GM21423 (cell line): Measurements from ENCODE around the gene LDB2.
A peak's percentile ranks its signal among the peaks of the same experiment; 100 is the strongest.
"Not testable (repeated sequence)": the region's sequence is repeated elsewhere in the genome, so short reads cannot be mapped to it uniquely, and the experiment has no call there.

Experiments
- ATAC-seq: cut with Tn5 transposase; IDR thresholded peaks from one replicate; pipeline ENCODE4 v1.9.1; 2021; ENCODE audit warnings: mild to moderate bottlenecking, moderate library complexity; ENCODE audit not compliant: unreplicated experiment

LDB2 gene

DNA sequence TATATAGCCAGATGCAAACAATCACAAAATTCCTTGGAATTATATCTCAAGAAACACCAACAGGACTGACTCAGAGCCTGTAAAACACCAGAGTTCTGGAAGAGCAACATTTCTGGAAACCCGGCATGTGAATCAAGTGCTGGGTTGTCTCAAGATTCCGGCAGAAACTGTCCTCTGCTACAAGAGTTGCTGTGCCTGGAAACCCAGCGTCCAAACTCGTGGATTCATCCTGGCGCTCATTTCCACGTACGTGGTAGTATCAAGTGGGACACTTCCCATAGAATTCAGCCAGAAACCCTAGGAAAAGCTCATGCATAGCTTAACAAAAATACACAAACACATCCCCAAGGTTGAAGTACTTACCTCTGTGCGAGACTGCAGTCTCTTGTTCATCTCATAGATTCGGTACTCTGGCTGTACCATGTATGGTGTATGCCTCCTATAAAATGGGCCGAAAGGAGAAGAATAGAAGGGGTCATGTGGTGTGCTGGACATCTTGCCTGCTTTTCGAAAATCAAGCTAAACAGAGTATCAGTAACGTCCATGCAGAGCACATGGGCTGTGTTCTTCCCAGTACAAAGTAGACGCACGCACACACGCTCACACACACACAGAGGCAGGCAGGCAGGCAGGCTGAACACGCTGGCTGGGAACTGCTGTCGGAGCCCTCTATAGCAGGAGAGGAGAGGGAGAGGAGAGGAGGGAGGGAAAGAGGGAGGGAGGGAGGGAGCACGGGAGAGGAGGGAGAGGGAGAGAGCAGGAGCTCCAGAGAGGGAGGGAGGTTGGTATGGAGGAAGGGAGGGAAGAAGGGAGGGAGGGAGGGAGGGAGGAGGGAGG lies at the start of gene LDB2:
Gene LDB2 (minus strand): TSS at position 655 of the 837 bp plus-strand sequence.
- no peak for ATAC-seq

DNA sequence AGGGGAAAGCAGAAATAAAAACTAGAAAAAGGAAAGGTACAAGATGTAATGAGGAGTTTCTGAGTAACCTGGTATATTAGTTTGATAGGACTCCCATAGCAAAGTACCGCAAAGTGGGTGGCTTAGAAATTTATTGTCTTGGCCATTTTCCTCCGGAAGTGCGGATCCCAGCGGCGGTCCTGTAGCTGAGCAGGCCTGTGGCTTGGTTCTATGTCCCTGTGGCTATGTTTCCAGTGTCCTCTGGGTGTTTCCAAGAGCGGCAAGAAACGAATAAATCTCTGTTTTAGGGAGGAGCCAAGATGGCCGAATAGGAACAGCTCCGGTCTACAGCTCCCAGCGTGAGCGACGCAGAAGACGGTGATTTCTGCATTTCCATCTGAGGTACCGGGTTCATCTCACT lies 44.0 kb upstream of the LDB2 start:
- no peak for ATAC-seq

DNA sequence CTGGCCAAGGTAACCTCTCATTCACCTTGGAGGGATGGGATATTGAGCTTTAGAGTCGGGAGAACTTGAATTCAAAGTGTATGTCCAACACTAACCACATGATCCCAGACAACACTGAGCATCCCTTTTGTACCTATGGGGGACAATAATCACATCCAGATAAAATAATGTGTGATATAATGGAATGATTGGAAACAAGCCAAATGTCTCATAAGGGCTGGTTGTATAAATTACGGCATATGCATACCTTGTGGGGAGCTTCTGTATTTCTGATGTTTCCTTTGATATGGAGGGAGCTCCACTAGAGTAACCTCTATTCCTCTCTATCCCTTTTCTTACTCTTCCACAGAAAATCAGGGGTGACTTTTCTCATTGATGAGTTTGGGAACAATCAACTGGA lies 40.7 kb upstream of the LDB2 start:
- ATAC-seq, result no peak

DNA sequence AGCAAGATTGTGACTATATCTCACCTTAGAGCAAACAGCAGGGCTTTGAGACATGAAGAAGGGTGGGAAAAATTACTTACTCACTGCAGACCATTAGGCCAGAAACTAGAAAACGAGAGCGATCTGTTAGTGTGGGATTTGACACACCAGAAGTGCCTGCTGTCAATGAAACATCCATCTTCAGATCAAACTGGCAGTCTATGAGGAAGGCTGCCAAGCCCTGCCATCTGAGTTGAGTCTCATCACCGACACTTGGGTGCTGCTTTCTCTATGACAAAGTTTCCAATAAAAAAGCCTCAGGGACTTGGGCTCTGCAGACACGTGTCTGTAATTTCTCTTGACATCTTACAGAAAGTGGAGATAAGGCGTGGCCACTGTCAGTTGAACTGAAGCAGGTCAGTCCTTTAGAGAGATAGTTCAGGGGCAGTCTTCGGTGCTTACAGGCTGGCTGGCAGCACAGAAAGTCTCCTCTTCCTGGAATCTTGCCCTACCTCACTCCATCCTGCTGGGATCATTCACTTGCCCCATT lies 40.1 kb upstream of the LDB2 start:
- no peak for ATAC-seq

DNA sequence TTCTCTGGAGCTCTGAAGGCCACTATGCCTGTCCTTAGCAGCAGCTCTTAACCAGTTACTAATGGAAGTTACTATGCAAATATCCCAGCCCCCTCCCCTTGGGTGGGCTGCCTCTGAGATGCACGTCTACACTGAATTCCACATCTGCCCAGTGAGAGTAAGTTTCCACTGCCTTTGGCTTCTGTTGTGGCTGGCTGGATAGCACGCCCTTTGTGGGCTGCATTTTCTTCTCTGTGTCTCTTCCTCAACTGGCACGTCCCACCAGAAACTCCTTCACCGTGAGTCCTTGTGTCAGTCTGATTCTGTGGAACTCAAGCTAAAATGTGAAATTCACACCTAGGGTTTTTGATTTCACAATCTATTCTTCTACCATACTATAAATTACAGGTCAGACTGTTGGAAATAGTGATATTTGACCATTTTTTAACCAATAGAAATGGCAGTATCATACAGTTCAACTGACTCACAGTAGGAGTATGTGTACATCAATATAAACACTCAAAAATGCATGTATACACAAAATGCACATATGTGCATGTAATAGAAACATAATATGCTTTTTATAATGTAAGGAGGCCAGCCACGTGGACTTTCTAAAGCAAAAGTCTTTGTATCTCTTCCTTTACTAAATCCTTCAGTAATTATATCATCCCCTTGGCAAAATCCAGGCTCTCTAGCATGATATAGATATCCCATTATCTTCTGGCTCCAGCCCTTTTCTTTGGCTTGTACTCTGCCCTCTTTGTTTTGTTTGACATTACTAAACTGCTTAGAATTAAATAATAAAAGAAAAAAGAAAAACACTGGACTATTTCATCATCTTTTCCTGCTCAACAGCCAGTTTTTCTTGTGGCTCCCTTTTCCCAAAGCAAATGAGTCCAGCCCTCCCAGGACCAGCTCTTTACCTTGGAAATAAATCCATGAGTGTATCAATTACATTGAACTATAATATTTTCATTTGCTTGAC lies 33.2 kb upstream of the LDB2 start:
- ATAC-seq, result no peak

DNA sequence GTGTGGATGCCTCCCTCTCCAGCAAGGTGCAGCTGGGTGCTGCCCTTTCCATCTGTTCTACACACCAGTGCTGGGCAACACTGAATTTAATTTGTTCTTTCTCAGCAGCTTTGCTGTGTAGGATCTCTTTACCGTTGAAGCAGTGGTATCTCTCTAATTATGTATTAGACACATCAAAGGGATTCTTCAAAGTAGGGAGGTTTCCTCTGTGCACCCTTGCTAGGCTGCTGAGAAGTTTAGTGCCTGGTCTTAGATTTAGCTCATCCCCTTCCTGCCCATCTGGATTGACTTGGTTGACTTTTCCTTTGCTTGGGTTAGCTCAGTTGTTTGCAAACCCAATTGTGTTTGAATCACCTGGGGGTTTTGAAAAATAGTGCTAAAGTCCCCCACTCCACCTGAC lies 27.8 kb upstream of the LDB2 start:
- ATAC-seq, result no peak

DNA sequence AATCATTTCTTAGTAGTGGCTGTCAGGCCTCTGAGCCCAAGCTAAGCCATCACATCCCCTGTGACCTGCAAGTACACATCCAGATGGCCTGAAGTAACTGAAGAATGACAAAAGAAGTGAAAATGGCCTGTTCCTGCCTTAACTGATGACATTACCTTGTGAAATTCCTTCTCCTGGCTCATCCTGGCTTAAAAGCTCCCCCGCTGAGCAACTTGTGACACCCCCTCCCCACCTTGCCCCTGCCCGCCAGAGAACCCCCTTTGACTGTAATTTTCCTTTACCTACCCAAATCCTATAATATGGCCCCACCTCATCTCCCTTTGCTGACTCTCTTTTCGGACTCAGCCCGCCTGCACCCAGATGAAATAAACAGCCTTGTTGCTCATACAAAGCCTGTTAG lies 20.3 kb upstream of the LDB2 start:
- ATAC-seq, result not testable (repeated sequence)

DNA sequence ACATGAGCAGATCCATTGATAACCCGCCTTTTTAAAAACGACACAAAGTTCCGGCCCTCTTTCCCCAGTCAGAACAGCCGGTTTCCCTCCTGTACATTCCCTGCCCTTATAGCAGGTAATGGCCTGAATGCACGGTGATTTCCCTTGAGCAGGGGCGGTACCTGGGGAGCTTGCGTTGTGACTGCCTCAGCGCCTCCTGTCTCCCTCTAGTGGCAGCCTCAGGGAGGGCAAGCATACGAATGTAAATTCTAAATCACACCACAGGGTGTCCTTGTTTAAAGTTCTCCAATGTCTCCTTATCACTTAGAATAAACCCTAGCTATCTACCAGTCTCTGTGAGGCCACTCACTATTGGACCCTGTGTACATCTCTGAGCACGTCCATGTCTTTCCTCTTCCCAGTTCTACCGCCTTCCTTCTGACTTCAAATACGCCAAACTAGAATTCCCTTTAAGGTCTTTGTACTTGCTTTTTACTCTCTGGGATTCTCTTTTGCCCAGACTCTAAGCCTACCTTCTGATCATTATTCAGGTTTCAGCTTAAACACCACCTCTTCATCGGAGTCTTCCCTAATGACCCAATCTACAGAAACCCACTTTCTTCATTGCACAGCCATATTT lies 18.4 kb upstream of the LDB2 start:
- ATAC-seq, result peak; percentile 97

DNA sequence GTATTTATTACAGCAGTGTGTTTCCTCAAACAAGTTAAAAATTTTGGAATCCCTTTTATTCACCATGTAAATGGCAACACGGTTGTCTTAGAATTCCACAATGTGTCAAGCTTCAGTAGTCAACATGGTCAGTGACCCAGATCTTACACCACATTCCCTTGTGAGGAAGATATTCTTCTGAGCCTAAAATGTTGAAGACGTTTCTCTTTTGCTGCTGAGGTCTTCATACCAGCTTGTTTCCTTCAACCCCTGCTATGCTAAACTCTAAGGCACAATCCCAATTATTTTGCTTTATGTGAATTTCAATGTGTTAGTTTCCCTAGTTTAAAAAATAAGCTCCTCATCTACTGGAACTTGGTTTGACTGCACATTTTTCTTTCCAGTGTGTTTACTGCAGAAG lies 17.6 kb upstream of the LDB2 start:
- ATAC-seq, result no peak

DNA sequence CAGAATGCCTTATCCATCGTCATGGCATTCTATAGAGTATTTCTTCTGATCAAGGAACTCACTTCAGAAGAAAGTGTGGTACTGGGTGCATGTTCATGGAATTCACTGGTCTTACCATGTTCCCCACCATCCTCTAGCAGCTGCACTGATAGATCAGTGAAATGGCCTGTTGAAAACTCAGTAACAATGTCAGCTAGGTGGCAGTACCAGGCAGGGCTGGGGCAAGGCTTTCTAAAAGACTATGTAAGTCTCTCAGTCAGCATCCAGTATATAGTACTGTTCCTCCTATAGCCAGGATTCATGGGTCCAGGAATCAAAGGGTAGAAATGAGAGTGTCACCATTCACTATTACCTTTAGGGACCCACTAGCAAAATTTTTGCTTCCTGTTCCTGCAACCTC lies 15.8 kb upstream of the LDB2 start:
- no peak for ATAC-seq

DNA sequence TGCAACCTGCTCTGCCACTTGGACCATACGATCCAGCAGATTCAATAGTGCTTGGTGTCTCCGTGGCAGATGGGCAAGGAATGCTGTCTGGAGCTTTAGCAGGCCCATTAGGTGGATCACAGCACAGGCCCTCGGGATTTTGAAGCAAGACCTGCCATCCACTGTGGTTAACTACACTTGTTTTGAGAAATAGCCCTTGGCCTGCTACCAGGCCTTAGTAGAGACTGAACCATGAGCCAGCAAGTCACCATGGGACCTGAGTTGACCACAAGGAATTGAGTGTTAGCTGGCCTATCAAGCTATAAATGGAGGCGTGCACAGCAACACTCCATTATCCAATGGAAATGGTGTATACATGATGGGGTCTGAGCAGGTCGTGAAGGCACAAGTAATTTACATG lies 14.5 kb upstream of the LDB2 start:
- ATAC-seq, result no peak

DNA sequence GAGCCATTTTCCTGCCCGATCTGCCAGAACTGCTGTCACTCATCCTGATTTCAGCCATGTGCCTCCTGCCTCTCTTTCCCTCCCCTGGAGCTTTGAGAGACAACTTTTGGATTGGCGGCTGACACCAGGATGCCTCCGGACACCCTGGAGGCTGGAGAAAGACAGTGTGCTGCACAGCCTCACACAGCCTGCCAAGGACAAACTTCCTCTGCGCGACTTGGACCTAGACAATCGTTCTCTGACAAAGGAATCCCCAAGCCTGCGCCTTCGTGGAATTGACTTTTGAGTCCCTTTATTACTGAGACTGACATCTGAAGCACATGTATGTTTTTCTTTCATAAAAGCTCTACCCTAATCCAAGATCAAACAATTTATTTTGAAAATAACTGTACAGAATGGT lies 10.8 kb upstream of the LDB2 start:
- ATAC-seq, result no peak

DNA sequence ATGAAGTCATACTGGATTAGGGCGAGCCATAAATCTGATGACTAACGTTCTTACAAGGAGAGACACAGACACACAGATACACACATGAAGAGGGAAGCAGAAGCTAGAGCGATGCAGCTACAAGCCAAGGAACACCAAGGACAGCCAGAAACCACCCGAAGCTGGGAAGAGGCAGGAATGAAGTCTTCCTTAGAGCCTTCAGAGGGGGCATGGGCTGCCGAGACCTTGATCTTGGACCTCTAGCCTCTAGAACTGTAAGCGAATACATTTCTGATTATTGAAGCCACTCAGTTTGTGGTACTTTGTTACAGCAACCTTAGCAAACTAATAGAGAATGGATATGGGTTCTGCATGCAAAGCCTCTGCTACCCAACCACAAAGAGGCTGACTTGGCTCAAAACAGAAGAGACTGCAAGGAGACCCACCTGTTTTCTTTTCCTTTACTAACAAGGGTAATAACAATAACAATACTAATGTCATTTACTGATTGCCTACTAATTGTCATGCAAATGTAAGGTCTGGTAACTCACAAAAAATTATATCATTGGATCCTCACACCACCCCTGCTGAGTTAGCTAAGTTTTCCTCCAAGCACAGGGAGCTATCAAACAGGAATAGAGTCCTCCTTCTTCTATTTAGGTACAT lies 10.1 kb upstream of the LDB2 start:
- ATAC-seq, result no peak

DNA sequence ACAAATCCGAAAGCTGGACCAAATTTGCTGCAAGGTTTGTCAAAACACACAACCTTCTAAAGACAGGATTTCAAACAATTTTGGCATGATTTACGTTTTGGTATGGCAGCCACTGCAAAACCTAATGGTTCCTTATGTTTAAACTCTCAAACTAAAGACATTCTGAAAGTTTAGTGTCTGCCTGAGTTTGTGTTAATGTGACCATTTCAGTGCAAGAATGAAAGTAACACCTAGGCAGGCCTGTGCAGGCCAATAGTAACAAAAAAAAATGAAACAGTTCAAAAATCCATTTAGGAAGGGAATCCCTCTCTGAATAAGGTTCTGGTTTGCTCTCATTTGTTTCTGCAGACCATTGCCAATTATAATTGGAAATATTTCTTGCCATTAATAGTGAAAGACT lies 1.9 kb upstream of the LDB2 start:
- no peak for ATAC-seq

DNA sequence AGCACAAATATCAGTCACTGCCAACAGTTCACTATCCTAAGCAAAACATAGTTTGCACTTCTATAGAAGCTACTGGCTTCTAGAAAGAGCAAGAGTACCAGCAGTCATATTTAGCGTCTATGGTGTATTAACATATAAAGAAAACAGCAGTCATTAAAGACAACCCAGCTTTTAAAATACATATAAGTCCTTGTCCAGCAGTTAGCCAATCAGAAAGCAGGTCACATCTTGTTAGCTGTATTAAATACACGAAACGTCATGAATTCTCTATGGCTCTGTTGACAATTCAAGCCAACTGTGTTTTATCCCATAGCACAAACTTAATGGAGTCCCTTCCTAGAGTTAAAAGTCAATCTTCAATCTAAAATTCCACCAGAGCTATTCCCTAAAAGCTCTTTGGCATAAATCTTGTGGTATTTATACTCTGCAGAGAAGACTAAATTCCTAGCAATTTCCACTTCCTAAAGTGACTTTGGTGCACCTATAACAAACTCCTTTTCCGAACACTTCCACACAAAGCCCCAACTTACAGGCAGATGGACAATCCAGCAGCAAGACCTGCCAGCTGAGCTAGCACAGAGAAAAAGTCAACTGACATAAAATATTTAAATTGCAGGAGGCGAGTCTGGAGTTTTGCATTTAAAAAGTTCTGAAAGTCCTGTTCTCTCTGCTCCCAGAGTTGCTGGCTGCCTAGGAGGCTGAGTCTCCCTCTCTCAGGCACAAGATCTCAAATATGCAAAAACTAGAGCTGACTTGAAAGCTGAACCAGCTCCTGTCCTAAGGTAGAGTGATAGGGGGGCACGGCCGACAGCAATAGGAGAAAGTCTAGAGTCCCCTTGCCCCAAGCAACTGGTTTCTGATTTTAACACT lies 1.3 kb downstream of the LDB2 start:
- no peak for ATAC-seq

DNA sequence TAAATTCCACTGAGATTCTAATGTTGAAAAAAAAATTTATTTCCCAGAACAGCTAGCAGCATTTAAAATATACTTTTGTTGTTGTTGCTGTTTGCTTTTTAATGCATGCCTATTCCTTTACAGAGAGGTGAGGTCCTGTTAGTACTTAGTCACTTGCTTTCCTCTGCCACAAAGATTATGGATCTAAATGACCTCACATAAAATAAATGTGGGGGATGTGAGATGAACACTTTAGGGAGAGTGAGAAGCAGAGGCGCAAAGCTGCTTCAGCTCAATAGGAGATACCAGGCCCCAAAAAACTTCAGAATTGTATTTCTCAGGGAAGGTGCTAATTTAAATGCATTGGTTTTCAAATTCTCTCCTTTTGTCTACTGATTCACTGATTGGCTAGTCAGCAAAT lies 4.0 kb downstream of the LDB2 start:
- no peak for ATAC-seq

DNA sequence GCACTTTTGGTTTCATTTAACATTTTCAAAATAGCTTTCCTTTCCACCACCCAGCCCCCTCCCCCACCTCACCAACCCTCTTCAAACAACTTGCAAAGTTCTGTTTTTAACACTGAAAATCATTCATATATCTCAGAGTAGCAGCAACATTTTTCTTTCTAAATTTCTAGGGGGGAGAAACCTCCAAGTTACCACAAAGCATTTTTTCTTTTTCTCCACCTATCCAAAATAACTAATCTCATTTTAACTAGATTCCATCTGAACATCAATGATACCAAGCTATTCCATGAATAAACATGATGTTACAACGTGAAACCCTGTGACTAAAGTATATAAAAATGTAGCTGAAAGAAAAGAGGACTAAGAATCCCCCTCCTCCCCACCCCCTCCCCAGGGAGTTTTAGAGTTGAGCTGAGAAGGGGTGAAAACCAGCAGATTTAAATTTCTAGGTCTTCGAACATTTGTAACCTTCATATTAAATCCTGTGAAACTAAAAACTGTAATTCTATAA lies 5.2 kb downstream of the LDB2 start:
- ATAC-seq, result no peak

DNA sequence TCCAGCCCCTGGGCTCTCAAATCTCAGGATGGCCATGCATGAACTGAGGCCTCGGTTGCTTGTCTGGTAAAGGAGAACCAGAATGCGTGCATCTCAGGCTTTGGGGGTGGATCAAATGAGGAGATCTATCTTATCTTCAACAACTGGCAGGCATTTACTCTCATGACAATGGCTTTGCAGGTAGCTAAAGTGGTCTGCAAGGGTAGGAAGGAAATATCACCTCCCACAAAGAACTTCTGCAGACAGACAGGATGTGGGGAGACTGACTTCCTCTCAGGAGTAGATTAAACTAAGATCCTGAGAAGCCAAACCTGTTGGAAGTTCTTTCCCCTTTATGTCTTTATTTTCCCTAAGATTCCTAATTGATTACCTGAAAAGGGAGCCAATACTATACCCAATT lies 7.8 kb downstream of the LDB2 start:
- no peak for ATAC-seq

DNA sequence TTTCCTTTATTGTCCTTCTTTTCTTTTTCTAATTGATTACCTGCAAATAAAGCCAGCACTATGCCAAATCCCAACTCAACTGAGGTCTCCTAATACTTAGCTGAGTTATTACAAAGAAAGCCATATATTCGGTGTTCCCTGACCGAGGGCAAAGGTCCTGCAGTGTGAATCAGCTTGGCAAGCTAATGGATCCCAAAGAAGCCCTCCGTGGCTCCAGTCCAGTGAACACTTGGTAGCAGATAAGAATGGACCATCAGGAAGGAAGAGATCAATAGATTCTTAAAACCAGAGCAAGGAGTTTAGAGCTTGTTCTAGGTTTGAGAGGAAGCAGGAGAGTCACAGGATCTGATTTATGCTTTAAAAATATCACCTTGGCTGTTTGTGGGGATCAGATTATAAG lies 8.5 kb downstream of the LDB2 start:
- no peak for ATAC-seq

DNA sequence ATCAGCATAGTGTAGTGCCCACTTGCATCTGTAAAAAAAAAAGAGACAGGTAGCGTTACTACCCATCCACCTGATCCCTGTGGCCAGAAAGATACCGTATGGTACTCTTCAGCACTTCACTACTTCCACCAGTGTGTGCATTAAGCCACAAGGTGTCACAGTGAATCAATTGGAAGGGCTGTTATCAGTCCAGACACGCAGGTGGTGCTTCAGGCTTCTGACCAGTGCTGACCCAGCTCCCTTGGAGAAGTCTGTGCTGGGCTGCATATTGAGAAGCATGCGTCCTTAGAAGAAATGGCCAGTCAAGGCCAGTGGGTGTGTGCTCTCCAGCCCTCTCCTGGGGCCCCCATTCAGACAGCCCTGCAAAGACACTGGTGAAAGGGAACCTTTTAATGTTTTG lies 10.6 kb downstream of the LDB2 start:
- no peak for ATAC-seq
